Keratinocyte (primary cell): Measurements from ENCODE around the gene KCNN3.

Source experiments
- EZH2 ChIP-seq: IDR thresholded peaks from one replicate; pipeline ENCODE4 v1.6.1; 2012; ENCODE audit warnings: inconsistent platforms, mild to moderate bottlenecking, low read length, moderate library complexity
- TF ChIP-seq, protein P1 (sequence below), 3 experiments: IDR thresholded peaks in 1 of 3; conservative IDR thresholded peaks in 1 of 3; optimal IDR thresholded peaks in 1 of 3; 2 replicates in 2 of 3; 3 replicates in 1 of 3; pipeline versions ENCODE3 to v1.5.1; 2011; ENCODE audit warnings: low read length in 3 of 3, mild to moderate bottlenecking in 3 of 3, moderate library complexity in 2 of 3, control low read depth in 1 of 3, inconsistent platforms in 1 of 3; ENCODE audit not compliant: insufficient read depth in 2 of 3; ENCODE audit errors: extremely low read depth in 1 of 3

- no peak for TF ChIP-seq EZH2
- TF ChIP-seq, protein P1, sequence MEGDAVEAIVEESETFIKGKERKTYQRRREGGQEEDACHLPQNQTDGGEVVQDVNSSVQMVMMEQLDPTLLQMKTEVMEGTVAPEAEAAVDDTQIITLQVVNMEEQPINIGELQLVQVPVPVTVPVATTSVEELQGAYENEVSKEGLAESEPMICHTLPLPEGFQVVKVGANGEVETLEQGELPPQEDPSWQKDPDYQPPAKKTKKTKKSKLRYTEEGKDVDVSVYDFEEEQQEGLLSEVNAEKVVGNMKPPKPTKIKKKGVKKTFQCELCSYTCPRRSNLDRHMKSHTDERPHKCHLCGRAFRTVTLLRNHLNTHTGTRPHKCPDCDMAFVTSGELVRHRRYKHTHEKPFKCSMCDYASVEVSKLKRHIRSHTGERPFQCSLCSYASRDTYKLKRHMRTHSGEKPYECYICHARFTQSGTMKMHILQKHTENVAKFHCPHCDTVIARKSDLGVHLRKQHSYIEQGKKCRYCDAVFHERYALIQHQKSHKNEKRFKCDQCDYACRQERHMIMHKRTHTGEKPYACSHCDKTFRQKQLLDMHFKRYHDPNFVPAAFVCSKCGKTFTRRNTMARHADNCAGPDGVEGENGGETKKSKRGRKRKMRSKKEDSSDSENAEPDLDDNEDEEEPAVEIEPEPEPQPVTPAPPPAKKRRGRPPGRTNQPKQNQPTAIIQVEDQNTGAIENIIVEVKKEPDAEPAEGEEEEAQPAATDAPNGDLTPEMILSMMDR (optimal IDR thresholded peaks at IDR 0.05 in 1 of 3, IDR thresholded peaks at IDR 0.05 in 1 of 3, conservative IDR thresholded peaks at IDR 0.05 in 1 of 3; ENCODE audit: extremely low read depth in 1 of 3, insufficient read depth in 2 of 3, low read length in 3 of 3): no peak
Observed at GRCh38 chr1:154913273-154913672, 43.2 kb upstream of the KCNN3 start.
